ENCODE results near the gene PI16. TPM values are rescaled to one million over a fixed set of nuclear protein-coding genes. Genes with fewer than 3 reads are reported as not detected.

PI16 gene
- total RNA-seq, 1 experiment from 2014 or later, result not detected

GRCh38 chr6:36955671-36956445, 1.3 kb downstream of the PI16 start:
- peak; percentile 19; the same call in 1 of the 2 replicates for ATAC-seq
- intact Hi-C loops (cut with micrococcal nuclease; ENCODE audit: unreplicated experiment), result no loop called here

GRCh38 chr6:36956446-36956820, 1.9 kb downstream of the PI16 start:
- ChIA-PET POLR2A (no interaction called here), CTCF (interaction anchor here (0.6 kb wide), 1 partner anchor 43 kb away, joined by 3 read pairs; no protein-coding TSS in a partner anchor)
- BruUV-seq (replicated peaks), result no TSS peak
- in situ Hi-C loops (cut with HindIII; ENCODE audit: low pct_unique_long_range_greater_than_20kb, low sequenced_read_pairs), result no loop called here
- no peaks in the 10 kb centered on the region for H3K36me3 ChIP-seq (ENCODE audit: control insufficient read depth, insufficient read depth, low read length)
- no peak overlapping the region for H3K4me3 ChIP-seq (ENCODE audit: low read depth in 2 of 2, low read length in 2 of 2)
- ATAC-seq (peak; percentile 6; the same call in 1 of the 2 replicates), DNase-seq (ENCODE audit: low read depth, low spot score) (no peak)
- H3K9me3 ChIP-seq (ENCODE audit: control insufficient read depth, insufficient read depth, low read depth, low read length), result no peaks in the 10 kb centered on the region
- H3K27ac ChIP-seq (ENCODE audit: low read length), result no peak overlapping the region
- no peaks in the 10 kb centered on the region for H3K27me3 ChIP-seq (ENCODE audit: control insufficient read depth, insufficient read depth, low read length)
- H3K4me1 ChIP-seq (ENCODE audit: control insufficient read depth, insufficient read depth, low read length), result peaks cover 8% of the 10 kb centered on the region; the same call in 1 of the 2 replicates
- intact Hi-C loops (cut with micrococcal nuclease; ENCODE audit: unreplicated experiment), result no loop called here
- TF ChIP-seq TCF7L2 (IDR thresholded peaks at IDR 0.05; ENCODE audit: low read depth, low read length) (no peak), SIN3A (IDR thresholded peaks at IDR 0.05; ENCODE audit: borderline replicate concordance, insufficient read depth, low read depth, low read length) (no peak), REST (IDR thresholded peaks at IDR 0.05; ENCODE audit: insufficient read depth in 1 of 2, low read depth in 2 of 2, low read length in 1 of 2) (no peak), CTCF (IDR thresholded peaks at IDR 0.05) (no peak)

More at GRCh38 chr6:36955671-36956445, 1.3 kb downstream of the PI16 start:
- ChIA-PET CTCF (interaction anchor here (0.6 kb wide), 1 partner anchor 42 kb away, joined by 3 read pairs; no protein-coding TSS in a partner anchor), POLR2A (interaction anchor here (0.6 kb wide), 1 partner anchor 51 kb away, joined by 11 read pairs; no protein-coding TSS in a partner anchor)
- no TSS peak for BruUV-seq (replicated peaks)
- Histone ChIP-seq H3K4me3 (ENCODE audit: low read depth in 2 of 2, low read length in 2 of 2) (no peak overlapping the region), H3K27me3 (ENCODE audit: control insufficient read depth, insufficient read depth, low read length) (no peaks in the 10 kb centered on the region), H3K36me3 (ENCODE audit: control insufficient read depth, insufficient read depth, low read length) (no peaks in the 10 kb centered on the region), H3K4me1 (ENCODE audit: control insufficient read depth, insufficient read depth, low read length) (peaks cover 3% of the 10 kb centered on the region; the same call in 1 of the 2 replicates), H3K27ac (ENCODE audit: low read length) (no peak overlapping the region), H3K9me3 (ENCODE audit: control insufficient read depth, insufficient read depth, low read depth, low read length) (no peaks in the 10 kb centered on the region)
- in situ Hi-C loops (cut with HindIII; ENCODE audit: low pct_unique_long_range_greater_than_20kb, low sequenced_read_pairs), result no loop called here
- no peak for DNase-seq (ENCODE audit: low read depth, low spot score)
- TF ChIP-seq REST (IDR thresholded peaks at IDR 0.05; ENCODE audit: insufficient read depth in 1 of 2, low read depth in 2 of 2, low read length in 1 of 2) (no peak), TCF7L2 (IDR thresholded peaks at IDR 0.05; ENCODE audit: low read depth, low read length) (no peak), SIN3A (IDR thresholded peaks at IDR 0.05; ENCODE audit: borderline replicate concordance, insufficient read depth, low read depth, low read length) (no peak), CTCF (IDR thresholded peaks at IDR 0.05) (no peak), POLR2AphosphoS5 (IDR thresholded peaks at IDR 0.05; ENCODE audit: low read depth, low read length) (no peak)

Measured in Panc1 (cell line).